ENCODE measurements around the gene PTCD2.

PTCD2 gene

DNA sequence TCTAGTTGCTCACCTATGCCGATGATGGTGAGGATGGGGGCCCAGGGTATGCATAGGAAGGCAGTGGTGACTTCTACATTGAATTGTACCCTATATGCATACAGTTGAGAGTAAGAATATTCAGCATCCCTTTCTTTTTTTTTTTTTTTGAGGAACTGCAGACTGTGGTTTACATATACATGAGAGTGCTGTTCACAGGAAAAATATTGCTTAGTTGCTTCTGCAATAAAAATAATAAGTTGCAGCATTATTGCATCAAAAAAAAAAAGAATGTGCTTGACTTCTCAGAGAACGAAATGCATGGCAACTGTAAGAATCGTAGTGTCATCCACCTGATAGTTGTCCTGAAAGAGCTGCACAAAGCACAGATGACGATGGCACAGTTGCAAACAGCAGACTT is 52.8 kb downstream of the PTCD2 start:
- Mint-ChIP-seq H3K36me3 (ENCODE audit: low read depth) (no peaks in the 10 kb centered on the region), H3K4me3 (no peak overlapping the region), H3K27ac (no peak overlapping the region), H3K9me3 (no peaks in the 10 kb centered on the region), H3K4me1 (ENCODE audit: low read depth) (peaks cover 2% of the 10 kb centered on the region), H3K27me3 (ENCODE audit: low read depth) (peaks cover under 1% of the 10 kb centered on the region)

- Mint-ChIP-seq H3K4me3 (no peak overlapping the region), H3K27me3 (ENCODE audit: low read depth) (peaks cover 11% of the 10 kb centered on the region), H3K36me3 (ENCODE audit: low read depth) (no peaks in the 10 kb centered on the region), H3K9me3 (no peaks in the 10 kb centered on the region), H3K27ac (no peak overlapping the region), H3K4me1 (ENCODE audit: low read depth) (no peaks in the 10 kb centered on the region)
Measured at GRCh38 chr5:72374844-72375243, 54.7 kb downstream of the PTCD2 start.

DNA sequence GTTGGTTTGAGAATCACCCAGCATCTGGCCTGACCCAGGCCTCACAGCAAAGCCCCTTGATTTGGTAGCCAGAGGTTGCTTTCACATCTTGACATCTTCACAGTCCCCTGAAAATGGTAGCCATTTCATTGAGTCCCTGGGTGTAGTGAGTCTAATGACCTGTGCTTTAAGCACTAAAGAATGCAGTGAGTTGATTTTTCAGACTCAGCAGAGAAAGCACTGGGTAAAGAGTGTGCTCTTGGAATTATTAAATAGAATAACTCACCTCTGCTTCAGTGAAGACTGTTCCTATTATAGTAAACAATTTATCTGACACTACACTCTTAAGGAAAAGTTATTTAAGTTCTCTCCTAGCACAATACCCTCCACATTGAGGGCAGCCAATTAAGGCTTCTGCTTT is 56.2 kb downstream of the PTCD2 start:
- Mint-ChIP-seq H3K36me3 (ENCODE audit: low read depth) (no peaks in the 10 kb centered on the region), H3K27ac (no peak overlapping the region), H3K4me1 (ENCODE audit: low read depth) (no peaks in the 10 kb centered on the region), H3K9me3 (no peaks in the 10 kb centered on the region), H3K4me3 (no peak overlapping the region), H3K27me3 (ENCODE audit: low read depth) (peaks cover 11% of the 10 kb centered on the region)

DNA sequence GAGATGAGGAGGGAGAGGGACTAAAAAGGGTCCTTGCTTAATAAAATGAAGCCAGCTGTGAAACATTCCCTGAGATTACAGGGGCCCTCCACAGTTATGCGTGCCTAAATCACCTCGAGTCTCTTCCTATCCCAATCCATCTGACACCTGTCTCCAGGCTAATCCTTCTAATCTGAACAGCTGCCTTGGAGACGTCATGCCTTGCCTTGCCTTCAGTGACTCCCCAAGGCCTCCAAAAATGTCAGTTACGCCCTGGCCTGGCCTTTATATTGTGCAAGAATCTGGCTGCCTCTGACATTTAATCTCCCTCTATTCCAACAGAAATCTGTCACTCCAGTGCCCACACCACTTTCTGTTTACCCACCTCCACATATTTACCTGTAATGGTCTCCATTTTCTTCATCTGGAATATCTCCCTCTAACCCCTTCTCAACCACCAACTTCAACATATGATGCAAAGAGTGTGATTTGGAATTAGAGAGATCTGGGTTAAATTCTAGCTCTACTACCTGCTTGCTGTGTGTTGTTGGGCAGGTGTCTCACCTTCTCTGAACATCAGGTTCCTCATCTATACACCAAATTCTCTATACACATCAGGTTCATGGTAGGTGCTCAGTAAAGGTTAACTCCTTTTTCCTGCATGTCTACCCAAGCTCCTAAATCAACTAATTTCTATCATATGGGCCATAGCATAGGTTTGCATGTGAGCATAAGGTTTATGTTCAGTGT is 57.9 kb downstream of the PTCD2 start:
- Mint-ChIP-seq H3K36me3 (ENCODE audit: low read depth) (no peaks in the 10 kb centered on the region), H3K9me3 (no peaks in the 10 kb centered on the region), H3K27me3 (ENCODE audit: low read depth) (peaks cover 11% of the 10 kb centered on the region), H3K4me1 (ENCODE audit: low read depth) (no peaks in the 10 kb centered on the region), H3K27ac (no peak overlapping the region), H3K4me3 (no peak overlapping the region)

- no peak overlapping the region for H3K4me3 Mint-ChIP-seq
- H3K9me3 Mint-ChIP-seq, result no peaks in the 10 kb centered on the region
- no peak overlapping the region for H3K27ac Mint-ChIP-seq
- no peaks in the 10 kb centered on the region for H3K4me1 Mint-ChIP-seq (ENCODE audit: low read depth)
- H3K36me3 Mint-ChIP-seq (ENCODE audit: low read depth), result no peaks in the 10 kb centered on the region
- H3K27me3 Mint-ChIP-seq (ENCODE audit: low read depth), result peaks cover 11% of the 10 kb centered on the region
Measured at GRCh38 chr5:72378639-72379289, 58.6 kb downstream of the PTCD2 start.

DNA sequence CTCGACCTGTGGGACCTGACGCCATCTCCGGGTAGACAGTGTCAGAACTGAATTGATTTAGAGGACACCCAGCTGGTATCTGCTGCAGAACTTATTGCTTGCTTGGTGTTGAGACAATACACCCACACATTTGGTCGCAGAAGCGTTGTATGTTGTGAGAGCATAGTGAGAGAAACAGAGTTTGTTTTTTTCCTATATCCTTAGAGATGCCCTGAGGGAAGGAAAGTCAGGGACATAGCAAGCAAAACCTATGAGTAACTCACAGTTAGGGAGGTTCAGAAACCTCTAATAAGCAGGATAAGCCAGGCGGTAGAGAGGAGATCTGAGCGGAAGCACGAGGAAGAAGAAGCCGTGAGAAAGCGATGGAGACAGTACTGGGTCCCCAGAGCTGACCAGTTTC is 59.8 kb downstream of the PTCD2 start:
- Mint-ChIP-seq H3K4me1 (ENCODE audit: low read depth) (no peaks in the 10 kb centered on the region), H3K36me3 (ENCODE audit: low read depth) (no peaks in the 10 kb centered on the region), H3K27ac (no peak overlapping the region), H3K27me3 (ENCODE audit: low read depth) (peaks cover 11% of the 10 kb centered on the region), H3K9me3 (no peaks in the 10 kb centered on the region), H3K4me3 (no peak overlapping the region)

DNA sequence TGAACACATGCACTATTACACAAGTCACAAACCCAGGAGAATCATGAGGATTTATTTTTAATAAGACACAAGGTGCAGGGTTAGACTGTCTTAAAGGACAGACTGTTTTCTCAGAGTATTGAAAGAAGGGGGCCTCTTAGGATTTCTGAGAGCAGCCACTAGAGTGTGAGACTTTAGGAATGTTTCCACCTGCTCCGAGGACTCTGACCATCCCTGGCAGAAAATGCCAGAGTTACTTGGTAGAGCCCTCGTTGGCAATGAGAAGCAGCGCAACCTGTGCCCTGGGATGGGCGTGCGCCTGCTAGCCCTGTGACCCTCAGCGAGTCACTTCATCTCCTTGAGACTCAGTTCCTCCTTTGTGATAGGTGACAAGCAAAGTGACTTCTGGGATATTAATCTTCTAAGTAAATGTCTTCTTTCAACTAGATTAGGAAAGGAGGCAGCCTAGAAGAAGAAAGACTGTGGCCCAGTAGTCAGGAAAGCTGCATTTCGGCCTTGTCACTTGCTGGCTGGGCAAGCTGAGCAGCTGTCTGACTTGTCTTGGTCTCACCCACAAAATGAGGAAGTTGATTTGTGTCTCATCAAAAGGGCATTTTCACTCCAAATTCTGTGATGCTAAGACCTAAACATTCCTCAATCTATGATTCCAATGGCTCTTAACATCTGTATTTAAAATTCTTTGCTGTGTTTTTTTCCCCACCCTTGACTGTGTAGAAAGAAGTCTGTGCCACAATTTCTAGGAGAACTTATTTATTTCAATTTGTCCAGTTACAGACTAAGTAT is 60.5 kb downstream of the PTCD2 start:
- Mint-ChIP-seq H3K36me3 (ENCODE audit: low read depth) (no peaks in the 10 kb centered on the region), H3K27ac (no peak overlapping the region), H3K9me3 (no peaks in the 10 kb centered on the region), H3K4me1 (ENCODE audit: low read depth) (no peaks in the 10 kb centered on the region), H3K27me3 (ENCODE audit: low read depth) (peaks cover 11% of the 10 kb centered on the region), H3K4me3 (no peak overlapping the region)

DNA sequence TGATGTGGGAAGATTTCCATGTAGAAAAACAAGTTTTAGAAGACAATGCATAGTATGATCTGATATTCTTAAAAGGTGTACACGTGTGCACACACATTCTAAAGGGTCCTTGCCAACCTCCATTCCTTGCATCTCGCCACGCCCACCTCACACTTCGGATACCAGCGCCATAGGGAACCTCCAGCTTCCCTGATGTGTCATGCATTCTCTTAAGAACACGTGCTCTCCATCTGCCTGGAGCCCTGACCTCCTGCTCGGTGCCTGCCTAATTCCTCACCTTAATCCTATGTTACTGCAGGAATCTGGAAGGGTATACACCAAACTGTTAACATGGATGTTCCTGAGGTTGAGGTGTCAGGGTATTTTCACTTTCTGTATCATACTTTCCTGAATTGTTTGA is 63.1 kb downstream of the PTCD2 start:
- Mint-ChIP-seq H3K36me3 (ENCODE audit: low read depth) (no peaks in the 10 kb centered on the region), H3K27me3 (ENCODE audit: low read depth) (peaks cover 15% of the 10 kb centered on the region), H3K9me3 (no peaks in the 10 kb centered on the region), H3K4me3 (no peak overlapping the region), H3K27ac (no peak overlapping the region), H3K4me1 (ENCODE audit: low read depth) (no peaks in the 10 kb centered on the region)

- no peaks in the 10 kb centered on the region for H3K4me1 Mint-ChIP-seq (ENCODE audit: low read depth)
- no peak overlapping the region for H3K27ac Mint-ChIP-seq
- H3K4me3 Mint-ChIP-seq, result no peak overlapping the region
- peaks cover 15% of the 10 kb centered on the region for H3K27me3 Mint-ChIP-seq (ENCODE audit: low read depth)
- no peaks in the 10 kb centered on the region for H3K36me3 Mint-ChIP-seq (ENCODE audit: low read depth)
- H3K9me3 Mint-ChIP-seq, result no peaks in the 10 kb centered on the region
Measured at GRCh38 chr5:72383726-72384125, 63.6 kb downstream of the PTCD2 start.

DNA sequence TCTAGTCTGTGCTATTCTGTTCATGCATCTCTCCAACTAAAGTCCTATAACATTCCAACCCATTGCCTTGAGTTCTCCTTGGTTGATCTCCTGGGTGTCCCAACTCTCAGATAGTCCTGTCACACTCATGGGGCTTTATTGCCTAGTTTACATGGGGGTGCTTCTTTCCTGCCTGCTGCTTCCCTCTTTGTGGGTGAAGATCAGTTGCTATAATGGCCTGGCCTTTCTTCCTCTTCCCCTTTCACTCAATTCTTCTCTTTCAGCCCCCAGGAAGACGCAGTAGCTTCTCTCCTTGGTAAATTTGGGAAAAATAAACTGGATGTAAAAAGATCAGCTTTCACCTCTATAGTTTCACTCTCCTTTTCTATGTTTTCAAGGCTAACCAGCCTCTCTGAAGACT is 66.5 kb downstream of the PTCD2 start:
- H3K36me3 Mint-ChIP-seq (ENCODE audit: low read depth), result no peaks in the 10 kb centered on the region
- no peaks in the 10 kb centered on the region for H3K4me1 Mint-ChIP-seq (ENCODE audit: low read depth)
- no peak overlapping the region for H3K27ac Mint-ChIP-seq
- no peak overlapping the region for H3K4me3 Mint-ChIP-seq
- no peaks in the 10 kb centered on the region for H3K9me3 Mint-ChIP-seq
- peaks cover 13% of the 10 kb centered on the region for H3K27me3 Mint-ChIP-seq (ENCODE audit: low read depth)

GRCh38 chr5:72387985-72388384 is 67.8 kb downstream of the PTCD2 start:
- peaks cover 13% of the 10 kb centered on the region for H3K27me3 Mint-ChIP-seq (ENCODE audit: low read depth)
- H3K4me1 Mint-ChIP-seq (ENCODE audit: low read depth), result no peaks in the 10 kb centered on the region
- no peaks in the 10 kb centered on the region for H3K36me3 Mint-ChIP-seq (ENCODE audit: low read depth)
- no peaks in the 10 kb centered on the region for H3K9me3 Mint-ChIP-seq
- no peak overlapping the region for H3K4me3 Mint-ChIP-seq
- H3K27ac Mint-ChIP-seq, result no peak overlapping the region

- no peaks in the 10 kb centered on the region for H3K36me3 Mint-ChIP-seq (ENCODE audit: low read depth)
- no peak overlapping the region for H3K27ac Mint-ChIP-seq
- H3K9me3 Mint-ChIP-seq, result no peaks in the 10 kb centered on the region
- no peak overlapping the region for H3K4me3 Mint-ChIP-seq
- no peaks in the 10 kb centered on the region for H3K4me1 Mint-ChIP-seq (ENCODE audit: low read depth)
- peaks cover 13% of the 10 kb centered on the region for H3K27me3 Mint-ChIP-seq (ENCODE audit: low read depth)
Measured at GRCh38 chr5:72388646-72389045, 68.5 kb downstream of the PTCD2 start.

- Mint-ChIP-seq H3K27ac (no peak overlapping the region), H3K36me3 (ENCODE audit: low read depth) (no peaks in the 10 kb centered on the region), H3K9me3 (no peaks in the 10 kb centered on the region), H3K27me3 (ENCODE audit: low read depth) (peaks cover 13% of the 10 kb centered on the region), H3K4me1 (ENCODE audit: low read depth) (no peaks in the 10 kb centered on the region), H3K4me3 (no peak overlapping the region)
Measured at GRCh38 chr5:72390836-72391235, 70.7 kb downstream of the PTCD2 start.

DNA sequence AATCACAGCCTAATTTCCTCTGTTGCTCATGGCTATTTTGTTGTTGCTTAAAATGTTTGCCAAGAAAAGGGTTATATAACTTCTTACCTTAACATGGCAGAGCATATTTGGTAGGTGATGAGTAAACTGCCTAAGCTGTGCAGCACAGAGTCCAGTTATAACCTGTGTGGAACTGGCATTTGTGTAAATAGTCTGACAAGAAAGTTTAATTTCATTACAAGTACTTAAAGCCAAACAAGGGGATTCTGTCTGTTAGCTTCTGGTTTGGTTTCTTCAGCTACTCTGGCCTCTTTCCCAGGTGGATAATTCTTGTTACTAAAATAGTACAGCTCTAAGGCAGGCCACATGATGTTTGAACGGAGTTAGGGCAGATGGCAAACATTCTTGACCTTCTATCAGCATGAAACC is 72.2 kb downstream of the PTCD2 start:
- Mint-ChIP-seq H3K9me3 (no peaks in the 10 kb centered on the region), H3K27ac (no peak overlapping the region), H3K36me3 (ENCODE audit: low read depth) (no peaks in the 10 kb centered on the region), H3K27me3 (ENCODE audit: low read depth) (peaks cover 5% of the 10 kb centered on the region), H3K4me1 (ENCODE audit: low read depth) (no peaks in the 10 kb centered on the region), H3K4me3 (no peak overlapping the region)

DNA sequence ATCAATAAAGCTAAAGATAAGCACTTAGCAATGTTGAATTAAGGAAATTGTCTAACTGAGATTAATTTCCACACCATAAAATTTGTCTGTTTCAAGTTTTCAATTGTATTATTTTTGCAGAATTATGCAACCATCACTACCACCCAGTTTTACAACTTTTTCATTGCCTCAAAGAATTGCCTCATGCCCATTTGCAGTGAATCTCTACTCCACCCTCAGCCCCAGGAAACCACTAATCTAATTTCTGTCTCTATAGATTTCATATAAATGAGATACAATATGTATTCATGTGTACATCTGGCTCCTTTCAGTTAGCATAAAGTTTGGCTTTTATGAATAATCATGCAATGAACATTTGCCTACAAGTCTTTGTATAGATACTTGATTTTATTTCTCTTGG is 72.9 kb downstream of the PTCD2 start:
- H3K4me1 Mint-ChIP-seq (ENCODE audit: low read depth), result no peaks in the 10 kb centered on the region
- H3K4me3 Mint-ChIP-seq, result no peak overlapping the region
- peaks cover 5% of the 10 kb centered on the region for H3K27me3 Mint-ChIP-seq (ENCODE audit: low read depth)
- no peak overlapping the region for H3K27ac Mint-ChIP-seq
- H3K9me3 Mint-ChIP-seq, result no peaks in the 10 kb centered on the region
- H3K36me3 Mint-ChIP-seq (ENCODE audit: low read depth), result no peaks in the 10 kb centered on the region
